HG03575 (cell line): Measurements from ENCODE around the gene CUTA.
"Not testable (repeated sequence)": the region's sequence is repeated elsewhere in the genome, so short reads cannot be mapped to it uniquely, and the experiment has no call there.

Experiments
- ATAC-seq: cut with Tn5 transposase; IDR thresholded peaks from one replicate; pipeline ENCODE4 v1.9.1; 2021; ENCODE audit not compliant: unreplicated experiment, insufficient number of reproducible peaks, low FRiP score; ENCODE audit errors: extremely low read depth

The CUTA gene

GRCh38 chr6:33380272-33380981 is 37.5 kb downstream of the CUTA start:
- no peak for ATAC-seq

GRCh38 chr6:33379184-33379583 is 38.7 kb downstream of the CUTA start:
- not testable (repeated sequence) for ATAC-seq

GRCh38 chr6:33377171-33377570 is 40.7 kb downstream of the CUTA start:
- no peak for ATAC-seq

GRCh38 chr6:33375143-33375671 is 42.7 kb downstream of the CUTA start:
- no peak for ATAC-seq

GRCh38 chr6:33373960-33374910 is 43.7 kb downstream of the CUTA start:
- no peak for ATAC-seq

GRCh38 chr6:33372526-33373123 is 45.3 kb downstream of the CUTA start:
- no peak for ATAC-seq

- not testable (repeated sequence) for ATAC-seq
Measured at GRCh38 chr6:33371901-33372300, 46.0 kb downstream of the CUTA start.

- not testable (repeated sequence) for ATAC-seq
Measured at GRCh38 chr6:33367715-33368025, 50.2 kb downstream of the CUTA start.

GRCh38 chr6:33367009-33367714 is 50.7 kb downstream of the CUTA start:
- no peak for ATAC-seq
